ENCODE results near the gene CTNNA3.
"Not testable (repeated sequence)": the region's sequence is repeated elsewhere in the genome, so short reads cannot be mapped to it uniquely, and the experiment has no call there.

Gene CTNNA3

GRCh38 chr10:67492317-67493019, 203.5 kb downstream of the CTNNA3 start:
- no peak for DNase-seq

GRCh38 chr10:67487906-67488619, 207.9 kb downstream of the CTNNA3 start:
- no peak for DNase-seq

- no peak for DNase-seq
Observed at GRCh38 chr10:67487199-67487598, 208.8 kb downstream of the CTNNA3 start.

DNA sequence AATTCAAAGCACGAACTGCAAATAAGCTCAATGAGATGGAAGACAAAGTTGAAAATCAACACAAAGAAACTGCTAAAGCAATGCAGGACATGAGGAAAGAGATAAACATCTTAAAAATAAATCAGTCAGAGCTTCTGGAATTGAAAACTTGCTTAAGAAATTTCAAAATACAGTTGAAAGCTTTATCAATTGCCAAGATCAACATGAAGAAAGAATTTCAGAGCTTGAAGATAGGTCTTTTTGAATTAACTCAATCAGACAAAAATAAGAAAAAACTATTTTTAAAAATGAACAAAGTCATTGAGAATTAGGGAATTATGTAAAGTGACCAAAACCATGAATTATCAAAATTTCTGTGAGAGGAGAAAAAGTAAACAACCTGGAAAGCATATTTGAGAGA, 218.1 kb downstream of the CTNNA3 start:
- no peak for DNase-seq

DNA sequence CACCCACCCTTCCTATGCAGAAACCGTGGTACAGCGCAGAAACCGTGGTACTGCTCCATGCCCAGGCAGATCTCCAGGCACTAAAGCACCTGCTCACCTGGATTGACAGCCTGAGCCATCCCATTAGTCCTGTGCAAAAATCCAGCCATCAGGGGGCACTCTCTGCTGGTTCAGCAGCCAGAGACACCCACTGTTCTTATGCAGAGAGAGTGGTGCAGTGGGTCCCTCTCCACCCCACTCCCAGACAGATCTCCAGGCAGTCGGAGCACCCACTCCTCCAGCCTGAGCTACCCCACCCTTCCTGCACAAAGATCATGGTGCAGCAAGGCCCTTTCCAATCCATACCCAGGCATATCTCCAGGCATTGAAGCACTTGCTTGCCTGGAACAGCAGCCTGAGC, 219.8 kb downstream of the CTNNA3 start:
- no peak for DNase-seq

- no peak for DNase-seq
Observed at GRCh38 chr10:67473850-67474633, 222.0 kb downstream of the CTNNA3 start.

- DNase-seq, result no peak
Observed at GRCh38 chr10:67471022-67471421, 225.0 kb downstream of the CTNNA3 start.

DNA sequence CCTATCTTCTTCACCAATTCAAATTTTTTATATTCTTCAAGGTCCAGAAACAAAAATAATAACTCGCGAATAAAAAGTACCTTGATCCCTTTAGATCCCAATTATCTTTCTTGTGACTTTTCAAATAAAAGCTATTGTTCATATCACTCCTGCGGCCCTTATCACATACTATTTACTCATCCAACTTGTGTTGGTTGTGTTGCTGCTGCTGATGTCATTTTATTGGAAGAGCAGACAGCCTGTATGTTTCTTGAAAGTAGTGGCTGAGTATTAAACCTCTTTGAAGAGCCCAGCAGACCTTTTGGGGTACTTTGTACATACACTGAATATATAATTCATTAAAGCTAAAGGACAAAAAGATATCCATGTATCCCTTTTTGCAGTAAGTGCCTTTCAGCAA, 231.7 kb downstream of the CTNNA3 start:
- no peak for DNase-seq

DNA sequence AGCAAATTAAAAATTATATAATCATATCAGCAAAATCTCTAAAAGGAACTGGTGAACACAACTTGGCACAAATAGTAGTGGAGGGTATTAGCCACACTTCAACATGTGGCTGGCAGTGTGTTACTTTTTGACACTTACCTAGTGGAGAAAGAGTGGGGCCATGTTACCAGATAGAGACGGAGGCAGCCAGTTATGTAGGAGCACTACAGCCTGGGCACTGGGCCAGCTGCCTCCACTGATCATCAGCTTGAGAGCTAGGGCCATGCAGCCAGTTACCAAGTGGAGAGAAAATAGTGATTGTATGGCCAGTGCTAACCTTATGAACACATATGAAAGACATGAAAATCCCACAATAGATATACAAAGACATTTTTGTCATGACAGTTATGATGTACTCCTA, 243.1 kb downstream of the CTNNA3 start:
- DNase-seq, result no peak

DNA sequence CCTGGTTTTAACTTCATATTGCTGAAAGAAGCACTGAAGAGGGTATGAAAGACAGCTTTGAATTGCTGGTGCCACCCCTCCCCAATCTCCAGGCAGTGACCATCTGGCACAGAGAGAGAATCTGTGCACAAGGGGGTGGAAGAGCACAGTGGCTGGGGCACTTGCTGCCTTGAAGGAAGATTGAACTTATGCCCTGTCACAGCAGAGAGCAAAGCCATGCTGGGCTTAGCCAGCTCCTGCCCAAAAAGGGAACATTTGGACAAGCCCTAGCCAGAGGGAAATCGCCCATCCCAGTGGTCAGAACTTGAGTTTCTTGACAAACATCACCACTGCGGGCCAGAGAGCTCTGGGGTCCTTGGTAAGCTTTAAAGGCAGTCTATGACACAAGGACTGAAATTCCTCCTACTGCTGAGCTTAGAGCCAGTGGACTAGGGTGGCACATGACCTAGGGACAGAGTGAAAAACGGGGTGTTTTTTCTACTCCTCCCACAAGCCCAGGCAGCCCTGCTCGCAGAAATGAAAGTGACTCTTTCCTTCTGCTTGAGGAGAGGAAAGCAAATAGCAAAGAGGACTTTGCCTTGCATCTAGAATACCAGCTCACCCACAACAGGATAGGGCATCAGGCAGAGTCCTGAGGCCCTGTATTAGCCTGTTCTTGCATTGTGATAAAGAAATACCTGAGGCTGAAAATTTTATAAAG, 257.2 kb downstream of the CTNNA3 start:
- no peak for DNase-seq

DNA sequence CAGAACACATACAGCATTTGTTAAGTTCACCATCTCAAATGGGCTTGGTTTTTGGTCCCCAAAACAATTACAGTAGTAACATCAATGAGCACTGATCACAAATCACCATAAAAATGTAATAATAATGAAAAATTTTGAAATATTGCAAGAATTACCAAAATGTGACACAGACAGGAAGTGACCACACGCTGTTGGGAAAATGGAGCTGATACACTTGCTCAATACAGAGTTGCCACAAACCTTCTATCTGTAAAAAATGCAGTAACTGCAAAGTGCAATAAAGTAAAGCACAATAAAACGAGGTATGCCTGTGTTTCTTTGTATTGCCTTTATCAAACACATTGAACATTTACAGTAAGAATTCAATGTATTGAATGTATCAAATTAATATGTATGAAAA, 262.7 kb downstream of the CTNNA3 start:
- DNase-seq, result no peak

- no peak for DNase-seq
Observed at GRCh38 chr10:67402620-67403019, 293.4 kb downstream of the CTNNA3 start.

DNA sequence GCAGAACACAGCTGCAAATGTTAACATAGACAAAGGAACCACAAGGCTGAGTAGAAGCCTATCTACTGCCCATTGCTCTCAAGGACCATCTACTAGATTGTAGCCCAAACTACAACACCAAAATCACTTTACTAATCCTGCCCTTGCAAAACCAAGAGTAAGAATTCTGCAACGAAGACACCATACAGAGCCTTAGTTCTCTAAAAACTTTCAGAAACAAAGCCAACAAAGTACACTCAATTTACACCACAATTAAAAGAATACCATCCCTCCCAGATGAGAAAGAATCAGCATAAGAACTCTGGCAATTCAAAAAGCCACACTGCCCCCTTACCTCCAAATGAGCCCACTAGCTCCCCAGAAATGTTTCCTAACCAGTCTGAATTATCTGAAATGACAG, 294.3 kb downstream of the CTNNA3 start:
- no peak for DNase-seq

DNA sequence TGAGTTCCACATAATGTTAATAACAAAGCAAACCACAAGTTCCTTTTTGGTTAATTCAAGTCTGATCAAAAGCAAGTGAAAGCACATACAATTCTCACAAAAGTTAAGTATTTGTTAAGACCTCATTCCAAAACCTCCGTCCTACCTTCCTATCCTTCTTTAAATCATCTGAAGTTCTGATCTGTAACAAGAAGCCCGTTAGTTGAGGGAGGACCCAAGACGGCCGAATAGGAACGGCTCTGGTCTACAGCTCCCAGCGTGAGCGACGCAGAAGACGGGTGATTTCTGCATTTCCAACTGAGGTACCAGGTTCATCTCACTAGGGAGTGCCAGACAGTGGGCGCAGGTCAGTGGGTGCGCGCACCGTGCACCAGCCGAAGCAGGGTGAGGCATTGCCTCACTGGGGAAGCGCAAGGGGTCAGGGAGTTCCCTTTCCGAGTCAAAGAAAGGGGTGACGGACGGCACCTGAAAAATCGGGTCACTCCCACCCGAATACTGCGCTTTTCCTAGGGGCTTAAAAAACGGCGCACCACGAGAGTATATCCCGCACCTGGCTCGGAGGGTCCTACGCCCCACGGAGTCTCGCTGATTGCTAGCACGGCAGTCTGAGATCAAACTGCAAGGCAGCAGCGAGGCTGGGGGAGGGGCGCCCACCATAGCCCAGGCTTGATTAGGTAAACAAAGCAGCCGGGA, 309.0 kb downstream of the CTNNA3 start:
- DNase-seq, result not testable (repeated sequence)

DNA sequence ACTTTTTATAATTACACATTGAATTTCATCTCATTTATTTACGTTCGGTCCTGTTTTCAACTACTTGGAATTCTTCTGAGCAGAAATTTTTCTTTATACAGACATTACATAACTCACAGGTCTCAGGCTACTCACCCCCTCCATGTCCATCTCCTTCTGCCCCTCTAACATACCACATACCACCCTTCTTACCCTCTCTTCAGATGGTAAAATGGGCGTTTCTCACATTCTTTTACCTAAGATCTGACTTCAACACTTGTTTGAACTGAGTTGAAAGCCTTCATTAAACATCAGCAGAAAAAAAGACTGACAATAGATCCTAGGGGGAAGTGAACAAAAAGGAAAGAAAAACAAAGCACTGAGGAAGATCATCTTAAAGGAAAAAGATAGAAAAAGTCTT, 309.7 kb downstream of the CTNNA3 start:
- DNase-seq, result no peak

DNA sequence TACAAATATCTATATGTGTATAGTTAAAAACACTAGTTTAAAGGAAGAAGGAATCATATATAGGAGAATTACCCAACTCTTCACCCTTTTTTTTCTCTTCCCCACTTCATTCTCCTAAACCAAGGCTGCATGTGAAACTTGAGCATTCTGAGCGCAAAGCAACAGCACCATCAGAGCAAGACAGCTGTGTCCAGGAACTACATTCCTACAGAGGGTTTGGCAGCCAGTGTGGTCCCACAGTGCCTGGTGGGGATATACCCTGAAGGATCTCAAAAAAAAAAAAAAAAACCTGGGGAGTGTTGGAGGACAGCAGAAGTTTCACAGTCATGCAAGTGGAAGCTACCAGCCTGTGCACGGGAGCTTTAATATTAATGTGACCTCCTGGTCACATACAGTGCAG, 310.4 kb downstream of the CTNNA3 start:
- DNase-seq, result no peak

GRCh38 chr10:67385089-67385488, 310.9 kb downstream of the CTNNA3 start:
- no peak for DNase-seq

DNA sequence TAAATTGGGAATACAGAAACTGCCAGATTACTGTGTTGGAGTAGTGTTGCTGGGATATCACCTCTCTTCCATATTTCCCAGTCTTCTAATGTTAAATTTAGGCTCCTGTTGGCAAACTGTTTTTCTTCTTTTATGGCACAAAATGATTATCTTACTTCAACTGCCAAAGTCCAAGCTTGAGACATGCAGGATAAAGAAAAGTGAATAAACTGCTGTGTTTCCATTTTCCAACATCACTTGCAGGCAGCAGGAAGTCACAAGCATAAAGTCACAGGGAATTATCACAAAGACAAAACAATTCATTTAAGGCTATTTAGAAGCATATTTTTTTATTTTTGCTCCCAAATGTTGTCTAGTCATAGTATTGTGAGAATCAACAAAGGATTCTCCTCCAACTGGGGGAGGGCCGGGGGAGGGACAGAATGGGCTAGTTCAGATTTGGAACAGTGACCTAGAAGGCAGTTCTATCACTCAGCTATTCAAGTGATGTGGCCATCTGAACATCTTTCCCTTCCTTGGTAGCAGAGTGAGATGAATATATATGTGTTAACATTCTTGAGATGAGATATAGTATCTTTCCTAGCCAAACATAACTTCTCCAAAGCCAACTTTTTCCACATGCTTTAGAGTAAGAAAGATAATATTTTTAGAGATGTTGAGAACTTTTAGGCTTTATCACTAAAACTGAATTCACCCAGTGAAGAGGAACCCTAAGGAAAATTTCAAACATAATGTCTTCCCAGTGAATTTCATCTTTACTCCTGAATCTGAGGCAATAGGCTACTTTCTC, 364.7 kb downstream of the CTNNA3 start:
- no peak for DNase-seq

DNA sequence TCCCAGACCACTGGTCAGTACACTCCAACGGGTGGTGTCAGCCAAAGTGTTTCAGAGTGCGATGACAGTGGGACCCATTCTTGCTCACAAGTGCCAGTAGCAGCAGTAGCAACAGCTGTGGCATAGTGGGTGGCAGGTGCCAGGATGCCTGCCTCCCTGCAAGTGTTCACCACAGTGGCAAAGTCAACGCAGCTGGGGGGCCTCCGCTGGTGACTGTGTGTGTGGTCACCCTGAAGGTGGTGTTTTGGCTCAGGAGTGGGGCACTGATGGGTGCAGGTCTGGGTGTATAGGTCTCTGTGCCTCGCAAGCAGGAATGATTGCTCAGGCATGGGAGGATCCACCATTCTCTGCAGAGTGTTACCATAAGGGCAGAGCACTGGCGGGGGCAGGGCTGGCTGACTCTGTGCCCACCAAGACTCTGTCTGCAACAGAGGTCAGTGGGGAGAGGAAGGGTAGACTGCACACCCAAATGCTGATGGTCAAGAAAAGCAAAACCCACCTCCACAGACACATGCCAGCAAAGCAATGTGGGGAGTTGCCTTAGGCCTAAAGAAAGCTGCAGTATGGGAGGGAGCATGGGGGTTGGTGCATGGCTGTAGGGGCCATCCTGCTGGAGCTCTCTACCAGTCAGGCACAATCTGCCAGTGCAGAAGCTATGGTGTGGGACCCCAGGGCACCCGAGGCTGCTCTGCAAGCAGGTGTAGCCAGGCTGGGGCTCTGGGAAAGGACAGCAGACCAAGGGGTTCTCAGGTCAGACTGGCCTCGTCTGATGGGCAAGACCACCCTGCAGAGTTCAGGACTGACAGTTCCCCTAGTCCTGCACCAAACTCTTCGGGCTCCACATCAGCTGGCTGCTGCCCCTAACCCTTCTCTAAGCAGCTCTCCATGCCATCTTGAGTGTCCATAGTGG, 368.1 kb downstream of the CTNNA3 start:
- DNase-seq, result no peak

GRCh38 chr10:67319976-67320375, 376.0 kb downstream of the CTNNA3 start:
- DNase-seq, result no peak

DNA sequence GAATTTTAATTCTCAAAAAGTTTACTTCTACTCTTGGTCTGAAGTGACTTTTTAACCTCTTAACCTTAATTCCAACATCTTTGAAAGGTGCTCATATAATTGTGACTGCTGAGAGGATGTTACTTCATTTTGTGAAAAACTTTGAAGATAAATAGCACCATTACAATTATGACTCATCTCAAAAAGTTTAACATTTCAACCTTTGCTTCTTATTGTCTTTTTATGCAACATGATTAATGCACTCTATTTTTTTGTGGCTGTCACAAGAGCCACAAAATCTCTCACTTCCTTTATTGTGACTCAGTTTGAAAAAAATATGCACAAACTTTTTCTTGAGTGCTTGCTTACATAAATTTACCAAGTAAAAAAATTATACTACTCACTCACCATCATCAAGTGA, 387.1 kb downstream of the CTNNA3 start:
- no peak for DNase-seq

All from effector CD4-positive, alpha-beta T cell (primary cell).